ENCODE measurements around the gene TSSK6. TPM values are rescaled to one million over a fixed set of nuclear protein-coding genes. Genes with fewer than 3 reads are reported as not detected.
"Not testable (repeated sequence)": the region's sequence is repeated elsewhere in the genome, so short reads cannot be mapped to it uniquely, and the experiment has no call there.

TSSK6 gene
- total RNA-seq, 1 donor from 2014 or later, result 6.4 TPM

DNA sequence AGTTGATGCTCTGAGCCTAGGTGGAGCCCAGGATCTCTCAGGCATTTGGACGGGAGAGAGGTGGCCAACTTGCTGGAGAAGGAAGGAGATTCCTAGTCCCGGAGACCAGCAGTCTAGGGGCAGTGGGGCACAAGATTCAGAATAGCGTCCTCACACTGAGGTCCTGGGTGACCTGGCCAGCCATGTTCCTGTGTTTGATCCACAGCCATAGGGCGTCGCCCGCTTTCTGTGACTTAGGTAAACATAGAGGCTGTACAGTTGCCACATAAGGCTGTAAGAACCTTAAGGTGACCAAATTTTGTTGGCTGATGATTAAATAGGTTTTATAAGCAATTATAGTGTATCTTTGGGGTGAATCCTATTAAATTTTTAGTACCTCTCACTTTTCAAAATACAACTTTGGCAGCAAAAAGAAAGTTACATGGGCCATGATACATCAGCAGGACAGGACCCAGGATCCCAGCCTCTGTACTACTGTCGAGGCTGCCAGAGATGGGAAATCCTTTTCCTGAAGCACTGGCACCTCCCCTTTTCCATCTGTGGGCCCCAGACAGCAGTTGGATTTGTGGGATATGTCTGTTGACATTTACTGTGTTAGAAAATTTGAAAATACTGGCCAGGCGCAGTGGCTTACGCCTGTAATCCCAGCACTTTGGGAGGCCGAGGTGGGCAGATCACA is 37.5 kb downstream of the TSSK6 start:
- no peak overlapping the region for H3K4me3 ChIP-seq (ENCODE audit: low read depth, low read length)
- DNase-seq (ENCODE audit: low read depth), result no peak
- TF ChIP-seq, protein P1, sequence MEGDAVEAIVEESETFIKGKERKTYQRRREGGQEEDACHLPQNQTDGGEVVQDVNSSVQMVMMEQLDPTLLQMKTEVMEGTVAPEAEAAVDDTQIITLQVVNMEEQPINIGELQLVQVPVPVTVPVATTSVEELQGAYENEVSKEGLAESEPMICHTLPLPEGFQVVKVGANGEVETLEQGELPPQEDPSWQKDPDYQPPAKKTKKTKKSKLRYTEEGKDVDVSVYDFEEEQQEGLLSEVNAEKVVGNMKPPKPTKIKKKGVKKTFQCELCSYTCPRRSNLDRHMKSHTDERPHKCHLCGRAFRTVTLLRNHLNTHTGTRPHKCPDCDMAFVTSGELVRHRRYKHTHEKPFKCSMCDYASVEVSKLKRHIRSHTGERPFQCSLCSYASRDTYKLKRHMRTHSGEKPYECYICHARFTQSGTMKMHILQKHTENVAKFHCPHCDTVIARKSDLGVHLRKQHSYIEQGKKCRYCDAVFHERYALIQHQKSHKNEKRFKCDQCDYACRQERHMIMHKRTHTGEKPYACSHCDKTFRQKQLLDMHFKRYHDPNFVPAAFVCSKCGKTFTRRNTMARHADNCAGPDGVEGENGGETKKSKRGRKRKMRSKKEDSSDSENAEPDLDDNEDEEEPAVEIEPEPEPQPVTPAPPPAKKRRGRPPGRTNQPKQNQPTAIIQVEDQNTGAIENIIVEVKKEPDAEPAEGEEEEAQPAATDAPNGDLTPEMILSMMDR (IDR thresholded peaks at IDR 0.05; ENCODE audit: insufficient read depth, low read length, poor library complexity, severe bottlenecking), result no peak
- H3K36me3 ChIP-seq (ENCODE audit: control insufficient read depth, insufficient read depth, low read length), result no peaks in the 10 kb centered on the region
- no peaks in the 10 kb centered on the region for H3K27me3 ChIP-seq (ENCODE audit: control insufficient read depth, insufficient read depth, low read length)

DNA sequence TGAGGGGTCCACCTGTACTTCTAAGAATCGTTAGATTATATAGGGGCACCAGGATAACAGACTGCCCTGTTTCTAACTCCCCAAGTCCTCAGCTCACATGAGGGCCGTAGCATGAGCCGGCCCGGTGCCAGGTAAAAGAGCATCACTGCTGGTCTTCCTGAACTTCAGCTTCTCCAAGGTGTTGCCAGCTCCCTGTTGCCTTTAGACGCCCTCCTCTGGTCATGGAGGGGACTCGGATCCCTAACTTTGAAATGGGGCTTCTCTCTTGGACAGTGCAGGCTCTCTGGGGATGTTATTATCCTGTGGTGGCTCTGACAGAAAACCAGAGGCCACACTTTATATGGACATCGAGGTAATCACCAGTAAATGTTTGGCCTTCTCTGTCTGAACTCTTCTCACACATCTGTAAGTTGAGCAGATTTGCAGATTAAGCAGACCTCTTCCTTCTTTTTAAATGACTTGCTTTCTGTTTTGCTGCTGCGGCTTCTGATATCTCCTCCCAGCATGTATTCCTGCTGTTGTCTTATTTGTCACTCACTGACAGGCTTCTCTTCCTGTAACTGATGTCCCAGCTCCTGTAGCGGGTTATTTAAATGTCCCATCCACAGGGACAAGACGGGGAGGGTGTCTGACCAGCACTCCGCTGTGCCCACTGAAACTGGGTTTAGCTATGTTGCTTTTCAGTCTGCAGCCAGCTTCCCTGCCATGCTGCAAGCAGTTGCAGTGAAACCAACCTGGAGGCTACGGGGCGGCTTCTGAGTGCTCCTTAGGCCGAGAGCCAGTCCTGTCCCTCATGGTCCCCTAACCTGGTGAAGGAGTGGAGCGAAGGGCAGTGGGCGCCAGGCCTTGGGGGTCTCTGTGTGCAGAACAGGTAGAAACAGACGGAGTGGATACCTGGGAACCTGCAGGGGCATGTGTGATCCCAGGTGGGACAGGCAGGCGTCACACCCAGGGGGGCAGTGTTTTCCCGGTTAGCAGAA is 39.2 kb downstream of the TSSK6 start:
- H3K36me3 ChIP-seq (ENCODE audit: control insufficient read depth, insufficient read depth, low read length), result no peaks in the 10 kb centered on the region
- no peaks in the 10 kb centered on the region for H3K27me3 ChIP-seq (ENCODE audit: control insufficient read depth, insufficient read depth, low read length)
- DNase-seq (ENCODE audit: low read depth), result no peak
- TF ChIP-seq, protein P1 (IDR thresholded peaks at IDR 0.05; ENCODE audit: insufficient read depth, low read length, poor library complexity, severe bottlenecking), result peak; percentile 29
- H3K4me3 ChIP-seq (ENCODE audit: low read depth, low read length), result no peak overlapping the region

DNA sequence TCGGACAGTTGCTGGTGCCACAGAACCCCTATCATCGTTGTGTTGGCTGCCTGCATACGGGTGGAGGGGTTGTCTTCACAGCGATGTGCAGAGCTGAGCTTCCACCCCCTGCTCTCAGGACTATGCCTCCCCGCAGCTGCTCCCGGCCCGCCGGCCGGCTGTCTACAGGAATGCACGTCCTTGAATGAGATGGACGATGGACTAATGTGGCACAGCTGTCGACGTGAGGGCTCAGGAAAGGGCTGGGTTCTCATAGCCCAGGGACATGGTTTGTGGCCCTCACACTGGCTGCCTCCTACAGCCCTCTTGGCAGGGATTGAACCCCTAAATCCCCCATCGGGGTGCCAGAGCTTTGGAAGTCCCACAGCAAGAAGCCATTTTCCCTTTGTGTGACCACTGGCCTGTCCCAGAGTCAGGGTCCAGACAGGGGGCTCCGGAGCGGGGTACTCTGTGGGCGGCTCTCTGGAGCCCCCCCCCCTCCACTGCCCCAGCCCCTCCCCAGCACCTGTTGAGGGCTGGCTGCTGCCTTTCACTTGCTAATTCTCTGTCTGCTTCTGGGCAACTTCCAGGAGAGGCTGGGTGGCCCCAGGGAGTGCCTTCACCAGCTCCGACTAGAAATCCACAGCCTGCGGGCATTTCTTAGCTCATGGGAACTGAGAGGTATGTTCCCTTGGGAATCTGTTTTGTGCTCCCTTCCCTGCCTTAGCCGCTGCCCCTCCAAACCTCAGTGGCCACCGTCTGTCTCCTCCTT is 40.2 kb downstream of the TSSK6 start:
- no peak for DNase-seq (ENCODE audit: low read depth)
- TF ChIP-seq, protein P1 (IDR thresholded peaks at IDR 0.05; ENCODE audit: insufficient read depth, low read length, poor library complexity, severe bottlenecking), result no peak
- Histone ChIP-seq H3K4me3 (ENCODE audit: low read depth, low read length) (no peak overlapping the region), H3K27me3 (ENCODE audit: control insufficient read depth, insufficient read depth, low read length) (no peaks in the 10 kb centered on the region), H3K36me3 (ENCODE audit: control insufficient read depth, insufficient read depth, low read length) (no peaks in the 10 kb centered on the region)

DNA sequence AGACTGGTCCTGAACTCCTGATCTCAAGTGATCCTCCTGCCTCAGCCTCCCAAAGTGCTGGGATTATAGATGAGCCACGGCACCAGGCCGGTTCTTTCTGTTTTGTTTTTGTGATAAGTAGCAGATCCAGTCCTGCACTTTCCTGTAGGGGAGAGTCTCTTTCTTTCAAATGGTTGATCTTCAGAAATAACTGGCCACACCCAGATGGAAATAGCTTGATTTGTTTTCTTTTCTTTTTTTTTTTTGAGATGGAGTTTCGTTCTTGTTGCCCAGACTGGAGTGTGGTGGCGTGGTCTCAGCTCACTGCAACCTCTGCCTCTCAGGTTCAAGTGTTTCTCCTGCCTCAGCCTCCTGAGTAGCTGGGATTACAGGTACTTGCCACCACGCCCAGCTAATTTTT is 43.2 kb downstream of the TSSK6 start:
- not testable (repeated sequence) for H3K36me3 ChIP-seq (ENCODE audit: control insufficient read depth, insufficient read depth, low read length); DNase-seq (ENCODE audit: low read depth)

DNA sequence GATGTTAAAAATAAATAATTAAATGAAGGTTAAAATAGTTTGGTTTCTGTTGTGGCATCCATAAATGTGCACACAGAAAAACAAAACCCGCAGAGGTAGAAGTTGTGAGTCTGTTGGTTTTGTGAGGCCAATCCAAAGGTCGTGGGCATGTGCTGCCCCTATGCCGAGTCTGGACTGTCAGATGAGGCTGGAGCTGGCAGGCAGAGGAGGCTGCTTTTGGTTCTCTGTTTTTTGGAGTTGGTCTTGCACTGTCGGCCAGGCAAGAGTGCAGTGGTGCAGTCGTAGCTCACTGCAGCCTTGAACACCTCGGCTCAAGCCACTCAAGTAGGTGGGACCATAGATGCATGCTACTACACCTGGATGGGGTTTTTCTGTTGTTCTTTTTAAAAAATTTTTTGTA is 43.7 kb downstream of the TSSK6 start:
- Histone ChIP-seq H3K27me3 (ENCODE audit: control insufficient read depth, insufficient read depth, low read length) (no peaks in the 10 kb centered on the region), H3K4me3 (ENCODE audit: low read depth, low read length) (no peak overlapping the region), H3K36me3 (ENCODE audit: control insufficient read depth, insufficient read depth, low read length) (peaks cover 2% of the 10 kb centered on the region)
- TF ChIP-seq, protein P1 (IDR thresholded peaks at IDR 0.05; ENCODE audit: insufficient read depth, low read length, poor library complexity, severe bottlenecking), result no peak
- no peak for DNase-seq (ENCODE audit: low read depth)

More for the DNA sequence above, 43.2 kb downstream of the TSSK6 start:
- not testable (repeated sequence) for H3K27me3 ChIP-seq (ENCODE audit: control insufficient read depth, insufficient read depth, low read length); H3K4me3 ChIP-seq (ENCODE audit: low read depth, low read length)

DNA sequence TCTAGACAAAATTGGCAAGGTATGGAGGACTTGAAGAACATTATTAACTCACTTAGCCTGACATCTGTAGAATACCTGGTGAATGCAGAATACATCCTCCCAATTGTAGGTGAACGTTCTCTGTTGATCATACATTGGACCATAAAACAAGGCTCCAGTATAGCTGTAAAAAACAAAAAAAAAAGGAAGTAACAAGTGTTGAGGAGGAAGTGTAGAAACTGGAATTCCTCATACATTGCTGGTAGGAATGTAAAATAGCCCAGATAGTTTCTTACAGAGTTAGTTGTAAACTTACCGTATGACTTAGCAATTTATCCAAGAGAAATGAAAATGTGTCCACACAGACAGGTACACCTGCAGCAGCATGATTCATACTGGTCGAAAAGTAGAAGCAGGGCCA is 44.8 kb downstream of the TSSK6 start:
- no peaks in the 10 kb centered on the region for H3K27me3 ChIP-seq (ENCODE audit: control insufficient read depth, insufficient read depth, low read length)
- H3K4me3 ChIP-seq (ENCODE audit: low read depth, low read length), result no peak overlapping the region
- DNase-seq (ENCODE audit: low read depth), result no peak
- TF ChIP-seq, protein P1 (IDR thresholded peaks at IDR 0.05; ENCODE audit: insufficient read depth, low read length, poor library complexity, severe bottlenecking), result no peak
- H3K36me3 ChIP-seq (ENCODE audit: control insufficient read depth, insufficient read depth, low read length), result peaks cover 2% of the 10 kb centered on the region

Measured in kidney epithelial cell (primary cell).